ENCODE measurements around the gene GAB2. TPM values are rescaled to one million over a fixed set of nuclear protein-coding genes. Genes with fewer than 3 reads are reported as not detected.
A peak's percentile ranks its signal among the peaks of the same experiment; 100 is the strongest.

Gene GAB2
- total and polyA plus RNA-seq, 10 of the 15 experiments (the other 5 are each of a cell fraction or from before 2014, with no cell fraction given), result 0.69 to 12.6 (median 3.8) TPM

- peaks cover 4% of the 10 kb centered on the region; the same call in 1 of the 2 replicates for H3K4me1 ChIP-seq (ENCODE audit: control insufficient read depth, insufficient read depth, low read length)
- TF ChIP-seq SREBF1 (IDR thresholded peaks at IDR 0.05; ENCODE audit: low read length), result no peak
- TF ChIP-seq IKZF2 (IDR thresholded peaks at IDR 0.05), result peak; percentile 26 to 45; a peak in 2 of 4 replicates
- no peak for TF ChIP-seq YBX1 (IDR thresholded peaks at IDR 0.05)
- no peak for TF ChIP-seq STAT1 (conservative IDR thresholded peaks at IDR 0.05)
- TF ChIP-seq MTA2 (IDR thresholded peaks at IDR 0.05; ENCODE audit: low read depth), result peak; percentile 35; the same call in 1 of the 2 replicates
- TF ChIP-seq CTCF (IDR thresholded peaks at IDR 0.05 in 2 of 3, conservative IDR thresholded peaks at IDR 0.05 in 1 of 3; ENCODE audit: control insufficient read depth in 2 of 3, extremely low read depth in 1 of 3, insufficient read depth in 1 of 3, low read depth in 3 of 3, low read length in 3 of 3), result no peak
- no peak for TF ChIP-seq RELA (IDR thresholded peaks at IDR 0.05; ENCODE audit: borderline replicate concordance, partially characterized antibody)
- no peak for TF ChIP-seq MYB (IDR thresholded peaks at IDR 0.05; ENCODE audit: borderline replicate concordance, low read depth, low read length)
- 0 out of 2 replicates have a peak, but pooled peaks have one; percentile 20 for TF ChIP-seq IKZF1 (conservative IDR thresholded peaks at IDR 0.05)
- 0 out of 2 replicates have a peak, but pooled peaks have one; percentile 34 for TF ChIP-seq RELB (IDR thresholded peaks at IDR 0.05; ENCODE audit: low read depth)
- no peak for TF ChIP-seq ZSCAN29 (IDR thresholded peaks at IDR 0.05)
- no peak for TF ChIP-seq POLR2A (IDR thresholded peaks at IDR 0.05; ENCODE audit: low read depth, low read length)
- peak; percentile 75 for TF ChIP-seq RUNX3 (IDR thresholded peaks at IDR 0.05; ENCODE audit: low read length)
- CTCF ChIA-PET, result interaction anchor here (0.9 to 1.6 kb wide), 3 partner anchors 13 to 111 kb away, joined by 3 to 5 read pairs (median 4); no protein-coding TSS in a partner anchor
- H2AFZ ChIP-seq (ENCODE audit: control insufficient read depth, low read depth, low read length), result no peak overlapping the region
- no peaks in the 10 kb centered on the region for H3K9me3 ChIP-seq (replicated peaks; ENCODE audit: control insufficient read depth, insufficient read depth, low read length)
- in situ Hi-C loops (cut with MboI), result no loop called here
- H3K27me3 ChIP-seq (replicated peaks in 1 of 2; ENCODE audit: control insufficient read depth in 2 of 2, insufficient read depth in 2 of 2, low read length in 1 of 2), result no peaks in the 10 kb centered on the region
- RAD21 ChIA-PET (ENCODE audit: unreplicated experiment), result interaction anchor here (1.0 to 1.6 kb wide), 2 partner anchors 16 to 111 kb away, joined by 3 to 6 read pairs; no protein-coding TSS in a partner anchor
- FAIRE-seq (no peak), DNase-seq (ENCODE audit: low read depth, low spot score) (no peak), ATAC-seq (peak; percentile 70)
- H3K4me3 ChIP-seq, result no peak overlapping the region
- no peak overlapping the region for H3K27ac ChIP-seq (ENCODE audit: control insufficient read depth, insufficient read depth)
- 54% methylated on average over 2 of the region's 2 CpGs for WGBS (ENCODE audit: insufficient coverage, insufficient replicate concordance, low lambda C conversion rate, missing lambda C conversion rate)
- intact Hi-C loops (cut with micrococcal nuclease; ENCODE audit: unreplicated experiment), result no loop called here
- H3K79me2 ChIP-seq (ENCODE audit: control insufficient read depth, insufficient read depth, low read length), result no peaks in the 10 kb centered on the region
- POLR2A ChIA-PET, result interaction anchor here (0.7 to 1.0 kb wide), 2 partner anchors 14 to 25 kb away, joined by 3 read pairs; no protein-coding TSS in a partner anchor
- no TSS peak for BruUV-seq (replicated peaks)
- SMC1A ChIA-PET (ENCODE audit: uncharacterized antibody, unreplicated experiment), result interaction anchor here (0.6 to 3.3 kb wide), 10 partner anchors 9 to 111 kb away, joined by 3 to 8 read pairs (median 3); no protein-coding TSS in a partner anchor
- H3K36me3 ChIP-seq (ENCODE audit: control insufficient read depth in 2 of 2, insufficient read depth in 2 of 2, low read length in 1 of 2), result no peaks in the 10 kb centered on the region
- H3K9ac ChIP-seq (ENCODE audit: control insufficient read depth, insufficient read depth, low read length), result no peak overlapping the region
- peak overlapping the region; percentile 1; the same call in 1 of the 2 replicates for H3K4me2 ChIP-seq (ENCODE audit: control insufficient read depth, insufficient read depth)
- H4K20me1 ChIP-seq (ENCODE audit: control insufficient read depth, insufficient read depth), result no peaks in the 10 kb centered on the region
Observed at GRCh38 chr11:78453140-78453935, 35.7 kb upstream of the GAB2 start.
